ENCODE results near the gene RPAP3.

DNA sequence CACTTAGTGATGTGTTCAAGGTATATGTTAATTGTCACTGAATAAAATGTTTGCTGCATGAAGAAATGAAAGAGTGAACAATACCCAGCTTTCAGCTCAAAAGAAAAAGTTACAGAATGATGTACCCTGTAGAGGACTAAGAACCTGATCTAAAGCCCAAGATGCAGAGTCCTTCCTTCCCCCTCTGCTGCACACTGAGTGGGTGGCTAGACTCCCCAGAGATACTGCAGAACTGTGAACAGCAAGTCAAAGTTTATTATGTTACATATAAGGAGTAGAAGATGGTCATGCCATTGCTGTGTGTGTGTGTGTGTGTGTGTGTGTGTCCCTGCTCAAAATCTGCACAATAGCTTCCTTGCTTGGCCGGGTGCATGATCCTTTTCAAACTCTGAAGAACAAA lies 83.9 kb downstream of the RPAP3 start:
- TF ChIP-seq, protein P1, sequence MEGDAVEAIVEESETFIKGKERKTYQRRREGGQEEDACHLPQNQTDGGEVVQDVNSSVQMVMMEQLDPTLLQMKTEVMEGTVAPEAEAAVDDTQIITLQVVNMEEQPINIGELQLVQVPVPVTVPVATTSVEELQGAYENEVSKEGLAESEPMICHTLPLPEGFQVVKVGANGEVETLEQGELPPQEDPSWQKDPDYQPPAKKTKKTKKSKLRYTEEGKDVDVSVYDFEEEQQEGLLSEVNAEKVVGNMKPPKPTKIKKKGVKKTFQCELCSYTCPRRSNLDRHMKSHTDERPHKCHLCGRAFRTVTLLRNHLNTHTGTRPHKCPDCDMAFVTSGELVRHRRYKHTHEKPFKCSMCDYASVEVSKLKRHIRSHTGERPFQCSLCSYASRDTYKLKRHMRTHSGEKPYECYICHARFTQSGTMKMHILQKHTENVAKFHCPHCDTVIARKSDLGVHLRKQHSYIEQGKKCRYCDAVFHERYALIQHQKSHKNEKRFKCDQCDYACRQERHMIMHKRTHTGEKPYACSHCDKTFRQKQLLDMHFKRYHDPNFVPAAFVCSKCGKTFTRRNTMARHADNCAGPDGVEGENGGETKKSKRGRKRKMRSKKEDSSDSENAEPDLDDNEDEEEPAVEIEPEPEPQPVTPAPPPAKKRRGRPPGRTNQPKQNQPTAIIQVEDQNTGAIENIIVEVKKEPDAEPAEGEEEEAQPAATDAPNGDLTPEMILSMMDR (IDR thresholded peaks at IDR 0.05), result no peak
- no peak for TF ChIP-seq POLR2AphosphoS5 (IDR thresholded peaks at IDR 0.05)
